GM12878 (cell line): Measurements from ENCODE around the gene LGALS3. TPM values are rescaled to one million over a fixed set of nuclear protein-coding genes. Genes with fewer than 3 reads are reported as not detected.

Source experiments
- CBX3 ChIP-seq: fragments of 200-600 bp; sonication (generic); IDR thresholded peaks from 2 replicates; pipeline ENCODE4 v1.6.1; 2016; ENCODE audit warnings: low read depth, borderline replicate concordance
- EP300 ChIP-seq, 2 experiments: fragments of 150-350 bp in 1 of 2; IDR thresholded peaks; 2 replicates each; pipeline ENCODE4 v1.6.1; 2011 to 2012; ENCODE audit warnings: low read depth in 2 of 2, low read length in 2 of 2, borderline replicate concordance in 1 of 2, improper control_type of control experiment in 1 of 2, inconsistent platforms in 1 of 2; ENCODE audit not compliant: control insufficient read depth in 1 of 2
- ESRRA ChIP-seq: IDR thresholded peaks from 2 replicates; pipeline ENCODE4 v1.6.1; 2012; ENCODE audit warnings: mild to moderate bottlenecking, low read length, improper control_type of control experiment
- ETV6 ChIP-seq, 2 experiments: fragments of 450-650 bp in 1 of 2; IDR thresholded peaks in 1 of 2; conservative IDR thresholded peaks in 1 of 2; 2 replicates each; pipeline ENCODE4 v1.6.1; 2014; ENCODE audit warnings: antibody characterized with exemption in 1 of 2, borderline replicate concordance in 1 of 2, low read depth in 1 of 2, mild to moderate bottlenecking in 1 of 2, moderate library complexity in 1 of 2
- HDAC6 ChIP-seq: fragments of 200-600 bp; sonication (generic); IDR thresholded peaks from one replicate; pipeline ENCODE4 v1.8.0; 2017; ENCODE audit warnings: antibody characterized with exemption; ENCODE audit not compliant: unreplicated experiment
- KAT2A ChIP-seq: conservative IDR thresholded peaks from 2 replicates; pipeline ENCODE4 v1.6.1; 2011; ENCODE audit warnings: low read depth, low read length; ENCODE audit not compliant: control insufficient read depth
- MEF2A ChIP-seq: IDR thresholded peaks from 2 replicates; pipeline ENCODE4 v1.6.1; 2011; ENCODE audit warnings: low read depth, mild to moderate bottlenecking, low read length, moderate library complexity; ENCODE audit not compliant: insufficient read depth
- NFIC ChIP-seq: IDR thresholded peaks from 2 replicates; pipeline ENCODE4 v1.6.1; 2012; ENCODE audit warnings: low read depth, mild to moderate bottlenecking, inconsistent platforms, low read length, moderate library complexity
- PAX5 ChIP-seq: IDR thresholded peaks from 2 replicates; pipeline ENCODE4 v1.6.1; 2011; ENCODE audit warnings: low read depth, low read length, borderline replicate concordance
- RB1 ChIP-seq: fragments of 450-650 bp; formaldehyde crosslinking; IDR thresholded peaks from 2 replicates; pipeline ENCODE4 v1.6.1; 2017; ENCODE audit warnings: mild to moderate bottlenecking, borderline replicate concordance
- RUNX3 ChIP-seq: IDR thresholded peaks from 2 replicates; pipeline ENCODE4 v1.6.1; 2012; ENCODE audit warnings: low read length, inconsistent platforms
- SMAD1 ChIP-seq: fragments of 450-650 bp; IDR thresholded peaks from 2 replicates; pipeline ENCODE4 v1.6.1; 2018; ENCODE audit warnings: mild to moderate bottlenecking, low read depth; ENCODE audit not compliant: partially characterized antibody
- TCF7 ChIP-seq: IDR thresholded peaks from 2 replicates; pipeline ENCODE4 v1.6.1; 2014; ENCODE audit warnings: antibody characterized with exemption, borderline replicate concordance
- ZNF207 ChIP-seq: fragments of 450-650 bp; IDR thresholded peaks from 2 replicates; pipeline ENCODE4 v1.6.1; 2014; ENCODE audit warnings: antibody characterized with exemption, mild to moderate bottlenecking, borderline replicate concordance
- ZNF622 ChIP-seq: fragments of 450-650 bp; IDR thresholded peaks from 2 replicates; pipeline ENCODE4 v1.6.1; 2017; ENCODE audit warnings: mild to moderate bottlenecking, inconsistent platforms
- ZZZ3 ChIP-seq: IDR thresholded peaks from 2 replicates; pipeline ENCODE4 v1.6.1; 2011; ENCODE audit warnings: low read depth; ENCODE audit not compliant: control insufficient read depth, insufficient read length
- polyA plus RNA-seq, 11 experiments: library from polyadenylated mRNA; depleted of rRNA in 4 of 11; unstranded in 6 of 11; stranded (reverse) in 5 of 11; fragments of >200 nt; fragmentation: Nextera tagmentation in 4 of 11; fragmentation: Illumina TruSeq in 1 of 11; extraction: Ambion mirVana in 4 of 11; extraction: Trizol in 1 of 11; gene quantifications; 1 replicate in 1 of 11; 2 replicates in 10 of 11; pipeline versions ENCODE4 v1.2.1 to v1.2.3, GENCODE V29; 2011 to 2016; ENCODE audit warnings: inconsistent platforms in 2 of 11, missing spikeins in 2 of 11, low read depth in 1 of 11
- total RNA-seq, 4 experiments: library from RNA; depleted of rRNA in 3 of 4; stranded (reverse); fragments of >200 nt in 3 of 4; fragmentation: Illumina TruSeq in 1 of 4; extraction: Trizol in 1 of 4; gene quantifications; 2 replicates each; pipeline versions ENCODE4 v1.2.1 to v1.2.3, GENCODE V29; 2013 to 2021
- TF ChIP-seq, protein P1 (sequence below): IDR thresholded peaks from 2 replicates; pipeline ENCODE4 v1.6.1; 2011; ENCODE audit warnings: low read depth, mild to moderate bottlenecking, low read length, moderate library complexity, borderline replicate concordance; ENCODE audit errors: extremely low read depth
- TF ChIP-seq, protein P2 (sequence below): fragments of 150-350 bp; IDR thresholded peaks from 2 replicates; pipeline ENCODE4 v1.6.1; 2016; ENCODE audit warnings: low read depth, low read length
- TF ChIP-seq, protein P3 (sequence below): fragments of 450-650 bp; formaldehyde crosslinking; IDR thresholded peaks from 2 replicates; pipeline ENCODE4 v1.4.0; 2020; ENCODE audit warnings: mild to moderate bottlenecking, moderate library complexity
- TF ChIP-seq, protein P4 (sequence below): fragments of 450-650 bp; IDR thresholded peaks from 2 replicates; pipeline ENCODE4 v1.6.1; 2017; ENCODE audit warnings: low read depth, mild to moderate bottlenecking, moderate library complexity

LGALS3 gene
- total and polyA plus RNA-seq, 10 of the 15 experiments (the other 5 are each of a cell fraction or from before 2014, with no cell fraction given): 1.5 to 34.2 (median 18.4) TPM

DNA sequence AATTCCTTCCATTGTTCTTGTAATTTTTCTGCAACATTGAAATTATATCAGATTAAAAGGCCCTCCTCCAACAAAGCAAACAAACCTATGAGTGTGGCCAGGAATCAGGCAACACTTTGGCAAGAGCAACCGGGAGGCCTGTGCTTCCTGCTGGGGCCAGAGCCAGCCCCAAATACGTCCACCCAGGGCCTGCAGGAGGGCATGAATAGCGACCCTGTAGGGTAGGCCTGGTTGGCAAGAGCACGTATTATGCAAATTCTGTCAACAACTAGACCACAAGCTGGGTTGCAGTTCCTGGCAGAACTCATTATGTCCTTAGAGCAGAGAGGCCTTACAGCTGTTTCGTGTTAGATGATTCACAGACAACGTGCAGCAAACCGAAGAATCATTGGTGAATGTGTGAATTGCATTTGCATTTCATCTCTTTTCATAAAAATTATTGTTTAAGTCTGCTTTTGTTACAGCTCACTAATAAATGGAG is 26.9 kb upstream of the LGALS3 start (continued):
- TF ChIP-seq KAT2A (no peak), ESRRA (no peak), MEF2A (no peak), HDAC6 (no peak), TCF7 (no peak), NFIC (no peak; the same call in 1 of the 2 replicates), ZZZ3 (no peak), ZNF622 (no peak), RB1 (no peak), PAX5 (peak; percentile 87; the same call in 1 of the 2 replicates), CBX3 (no peak), ETV6 (conservative IDR thresholded peaks at IDR 0.05 in 1 of 2, IDR thresholded peaks at IDR 0.05 in 1 of 2; ENCODE audit: borderline replicate concordance in 1 of 2, low read depth in 1 of 2) (peak in 1 of 2 experiments; percentile 56; a peak in 2 of 4 replicates), ZNF207 (0 out of 2 replicates have a peak, but pooled peaks have one; percentile 32), SMAD1 (peak; percentile 45), EP300 (IDR thresholded peaks at IDR 0.05; ENCODE audit: borderline replicate concordance in 1 of 2, control insufficient read depth in 1 of 2, low read depth in 2 of 2, low read length in 2 of 2) (peak; percentile 88 to 93; a peak in 3 of 4 replicates), RUNX3 (peak; percentile 95)
- TF ChIP-seq, protein P1, sequence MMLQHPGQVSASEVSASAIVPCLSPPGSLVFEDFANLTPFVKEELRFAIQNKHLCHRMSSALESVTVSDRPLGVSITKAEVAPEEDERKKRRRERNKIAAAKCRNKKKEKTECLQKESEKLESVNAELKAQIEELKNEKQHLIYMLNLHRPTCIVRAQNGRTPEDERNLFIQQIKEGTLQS: no peak
- TF ChIP-seq, protein P2, sequence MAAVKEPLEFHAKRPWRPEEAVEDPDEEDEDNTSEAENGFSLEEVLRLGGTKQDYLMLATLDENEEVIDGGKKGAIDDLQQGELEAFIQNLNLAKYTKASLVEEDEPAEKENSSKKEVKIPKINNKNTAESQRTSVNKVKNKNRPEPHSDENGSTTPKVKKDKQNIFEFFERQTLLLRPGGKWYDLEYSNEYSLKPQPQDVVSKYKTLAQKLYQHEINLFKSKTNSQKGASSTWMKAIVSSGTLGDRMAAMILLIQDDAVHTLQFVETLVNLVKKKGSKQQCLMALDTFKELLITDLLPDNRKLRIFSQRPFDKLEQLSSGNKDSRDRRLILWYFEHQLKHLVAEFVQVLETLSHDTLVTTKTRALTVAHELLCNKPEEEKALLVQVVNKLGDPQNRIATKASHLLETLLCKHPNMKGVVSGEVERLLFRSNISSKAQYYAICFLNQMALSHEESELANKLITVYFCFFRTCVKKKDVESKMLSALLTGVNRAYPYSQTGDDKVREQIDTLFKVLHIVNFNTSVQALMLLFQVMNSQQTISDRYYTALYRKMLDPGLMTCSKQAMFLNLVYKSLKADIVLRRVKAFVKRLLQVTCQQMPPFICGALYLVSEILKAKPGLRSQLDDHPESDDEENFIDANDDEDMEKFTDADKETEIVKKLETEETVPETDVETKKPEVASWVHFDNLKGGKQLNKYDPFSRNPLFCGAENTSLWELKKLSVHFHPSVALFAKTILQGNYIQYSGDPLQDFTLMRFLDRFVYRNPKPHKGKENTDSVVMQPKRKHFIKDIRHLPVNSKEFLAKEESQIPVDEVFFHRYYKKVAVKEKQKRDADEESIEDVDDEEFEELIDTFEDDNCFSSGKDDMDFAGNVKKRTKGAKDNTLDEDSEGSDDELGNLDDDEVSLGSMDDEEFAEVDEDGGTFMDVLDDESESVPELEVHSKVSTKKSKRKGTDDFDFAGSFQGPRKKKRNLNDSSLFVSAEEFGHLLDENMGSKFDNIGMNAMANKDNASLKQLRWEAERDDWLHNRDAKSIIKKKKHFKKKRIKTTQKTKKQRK: no peak
- TF ChIP-seq, protein P3, sequence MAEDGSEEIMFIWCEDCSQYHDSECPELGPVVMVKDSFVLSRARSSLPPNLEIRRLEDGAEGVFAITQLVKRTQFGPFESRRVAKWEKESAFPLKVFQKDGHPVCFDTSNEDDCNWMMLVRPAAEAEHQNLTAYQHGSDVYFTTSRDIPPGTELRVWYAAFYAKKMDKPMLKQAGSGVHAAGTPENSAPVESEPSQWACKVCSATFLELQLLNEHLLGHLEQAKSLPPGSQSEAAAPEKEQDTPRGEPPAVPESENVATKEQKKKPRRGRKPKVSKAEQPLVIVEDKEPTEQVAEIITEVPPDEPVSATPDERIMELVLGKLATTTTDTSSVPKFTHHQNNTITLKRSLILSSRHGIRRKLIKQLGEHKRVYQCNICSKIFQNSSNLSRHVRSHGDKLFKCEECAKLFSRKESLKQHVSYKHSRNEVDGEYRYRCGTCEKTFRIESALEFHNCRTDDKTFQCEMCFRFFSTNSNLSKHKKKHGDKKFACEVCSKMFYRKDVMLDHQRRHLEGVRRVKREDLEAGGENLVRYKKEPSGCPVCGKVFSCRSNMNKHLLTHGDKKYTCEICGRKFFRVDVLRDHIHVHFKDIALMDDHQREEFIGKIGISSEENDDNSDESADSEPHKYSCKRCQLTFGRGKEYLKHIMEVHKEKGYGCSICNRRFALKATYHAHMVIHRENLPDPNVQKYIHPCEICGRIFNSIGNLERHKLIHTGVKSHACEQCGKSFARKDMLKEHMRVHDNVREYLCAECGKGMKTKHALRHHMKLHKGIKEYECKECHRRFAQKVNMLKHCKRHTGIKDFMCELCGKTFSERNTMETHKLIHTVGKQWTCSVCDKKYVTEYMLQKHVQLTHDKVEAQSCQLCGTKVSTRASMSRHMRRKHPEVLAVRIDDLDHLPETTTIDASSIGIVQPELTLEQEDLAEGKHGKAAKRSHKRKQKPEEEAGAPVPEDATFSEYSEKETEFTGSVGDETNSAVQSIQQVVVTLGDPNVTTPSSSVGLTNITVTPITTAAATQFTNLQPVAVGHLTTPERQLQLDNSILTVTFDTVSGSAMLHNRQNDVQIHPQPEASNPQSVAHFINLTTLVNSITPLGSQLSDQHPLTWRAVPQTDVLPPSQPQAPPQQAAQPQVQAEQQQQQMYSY (CRISPR knock-in tag): no peak
- TF ChIP-seq, protein P4, sequence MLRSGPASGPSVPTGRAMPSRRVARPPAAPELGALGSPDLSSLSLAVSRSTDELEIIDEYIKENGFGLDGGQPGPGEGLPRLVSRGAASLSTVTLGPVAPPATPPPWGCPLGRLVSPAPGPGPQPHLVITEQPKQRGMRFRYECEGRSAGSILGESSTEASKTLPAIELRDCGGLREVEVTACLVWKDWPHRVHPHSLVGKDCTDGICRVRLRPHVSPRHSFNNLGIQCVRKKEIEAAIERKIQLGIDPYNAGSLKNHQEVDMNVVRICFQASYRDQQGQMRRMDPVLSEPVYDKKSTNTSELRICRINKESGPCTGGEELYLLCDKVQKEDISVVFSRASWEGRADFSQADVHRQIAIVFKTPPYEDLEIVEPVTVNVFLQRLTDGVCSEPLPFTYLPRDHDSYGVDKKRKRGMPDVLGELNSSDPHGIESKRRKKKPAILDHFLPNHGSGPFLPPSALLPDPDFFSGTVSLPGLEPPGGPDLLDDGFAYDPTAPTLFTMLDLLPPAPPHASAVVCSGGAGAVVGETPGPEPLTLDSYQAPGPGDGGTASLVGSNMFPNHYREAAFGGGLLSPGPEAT: peak; percentile 45; the same call in 1 of the 2 replicates
